Measurements from ENCODE around the gene TFDP1. TPM values are rescaled to one million over a fixed set of nuclear protein-coding genes. Genes with fewer than 3 reads are reported as not detected.

TFDP1 gene
- total RNA-seq, 1 donor from 2014 or later = 54.4 TPM

DNA sequence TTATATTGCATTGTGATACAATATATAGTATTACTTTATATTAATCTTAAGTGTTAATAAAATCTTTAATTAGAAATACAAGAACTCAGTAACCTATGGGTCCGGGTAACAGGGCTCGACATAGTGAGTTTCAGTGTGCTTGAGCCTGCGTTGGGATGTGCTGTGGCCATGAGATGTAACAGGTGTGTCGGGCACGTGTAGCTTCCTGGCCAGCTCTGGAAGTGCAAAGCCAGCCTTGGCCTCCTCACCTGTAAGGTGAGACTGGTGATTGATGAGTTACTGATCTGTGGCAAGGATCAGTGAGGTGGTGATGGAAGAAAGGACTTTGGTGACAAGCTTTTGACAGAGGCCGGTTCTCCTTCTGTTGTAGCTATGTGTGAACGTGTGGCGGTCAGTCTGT, 54.3 kb downstream of the TFDP1 start:
- peaks cover 1% of the 10 kb centered on the region for H3K36me3 ChIP-seq (ENCODE audit: control insufficient read depth, insufficient read depth, low read length)
- TF ChIP-seq, protein P1, sequence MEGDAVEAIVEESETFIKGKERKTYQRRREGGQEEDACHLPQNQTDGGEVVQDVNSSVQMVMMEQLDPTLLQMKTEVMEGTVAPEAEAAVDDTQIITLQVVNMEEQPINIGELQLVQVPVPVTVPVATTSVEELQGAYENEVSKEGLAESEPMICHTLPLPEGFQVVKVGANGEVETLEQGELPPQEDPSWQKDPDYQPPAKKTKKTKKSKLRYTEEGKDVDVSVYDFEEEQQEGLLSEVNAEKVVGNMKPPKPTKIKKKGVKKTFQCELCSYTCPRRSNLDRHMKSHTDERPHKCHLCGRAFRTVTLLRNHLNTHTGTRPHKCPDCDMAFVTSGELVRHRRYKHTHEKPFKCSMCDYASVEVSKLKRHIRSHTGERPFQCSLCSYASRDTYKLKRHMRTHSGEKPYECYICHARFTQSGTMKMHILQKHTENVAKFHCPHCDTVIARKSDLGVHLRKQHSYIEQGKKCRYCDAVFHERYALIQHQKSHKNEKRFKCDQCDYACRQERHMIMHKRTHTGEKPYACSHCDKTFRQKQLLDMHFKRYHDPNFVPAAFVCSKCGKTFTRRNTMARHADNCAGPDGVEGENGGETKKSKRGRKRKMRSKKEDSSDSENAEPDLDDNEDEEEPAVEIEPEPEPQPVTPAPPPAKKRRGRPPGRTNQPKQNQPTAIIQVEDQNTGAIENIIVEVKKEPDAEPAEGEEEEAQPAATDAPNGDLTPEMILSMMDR (IDR thresholded peaks at IDR 0.05; ENCODE audit: insufficient read depth, low read length, poor library complexity, severe bottlenecking) = no peak
- no peaks in the 10 kb centered on the region for H3K27me3 ChIP-seq (ENCODE audit: control insufficient read depth, insufficient read depth, low read length)
- no peak for DNase-seq (ENCODE audit: low read depth)
- H3K4me3 ChIP-seq (ENCODE audit: low read depth, low read length) = no peak overlapping the region

- Histone ChIP-seq H3K27me3 (ENCODE audit: control insufficient read depth, insufficient read depth, low read length) (no peaks in the 10 kb centered on the region), H3K36me3 (ENCODE audit: control insufficient read depth, insufficient read depth, low read length) (peaks cover 1% of the 10 kb centered on the region), H3K4me3 (ENCODE audit: low read depth, low read length) (no peak overlapping the region)
- DNase-seq (ENCODE audit: low read depth) = no peak
- TF ChIP-seq, protein P1 (IDR thresholded peaks at IDR 0.05; ENCODE audit: insufficient read depth, low read length, poor library complexity, severe bottlenecking) = no peak
Observed at GRCh38 chr13:113639616-113640262, 55.2 kb downstream of the TFDP1 start.

DNA sequence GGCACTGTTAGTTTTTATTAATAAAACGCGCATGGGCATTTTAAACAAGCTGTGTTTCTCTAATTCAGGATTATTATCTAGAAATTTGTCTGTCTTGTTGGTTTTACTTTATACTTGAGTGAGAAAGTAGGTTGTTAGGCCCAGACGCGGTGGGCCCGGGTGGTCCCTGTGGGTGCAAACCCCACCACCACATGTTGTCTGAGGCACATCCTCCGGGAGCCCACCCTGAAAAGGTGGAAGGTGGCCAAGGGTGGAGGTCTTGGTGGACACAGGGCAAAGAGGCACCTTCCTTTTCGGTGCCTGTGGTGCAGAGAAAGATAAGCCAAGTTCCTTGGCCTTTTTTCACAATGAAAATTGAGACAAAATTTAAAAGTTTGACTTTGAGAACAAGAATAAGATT, 56.9 kb downstream of the TFDP1 start:
- Histone ChIP-seq H3K4me3 (ENCODE audit: low read depth, low read length) (no peak overlapping the region), H3K36me3 (ENCODE audit: control insufficient read depth, insufficient read depth, low read length) (peaks cover 1% of the 10 kb centered on the region), H3K27me3 (ENCODE audit: control insufficient read depth, insufficient read depth, low read length) (no peaks in the 10 kb centered on the region)

GRCh38 chr13:113642563-113642962, 58.0 kb downstream of the TFDP1 start:
- TF ChIP-seq, protein P1 (IDR thresholded peaks at IDR 0.05; ENCODE audit: insufficient read depth, low read length, poor library complexity, severe bottlenecking) = no peak
- Histone ChIP-seq H3K36me3 (ENCODE audit: control insufficient read depth, insufficient read depth, low read length) (peaks cover 1% of the 10 kb centered on the region), H3K27me3 (ENCODE audit: control insufficient read depth, insufficient read depth, low read length) (no peaks in the 10 kb centered on the region), H3K4me3 (ENCODE audit: low read depth, low read length) (no peak overlapping the region)
- no peak for DNase-seq (ENCODE audit: low read depth)

More for the DNA sequence above, 56.9 kb downstream of the TFDP1 start:
- TF ChIP-seq, protein P1 (IDR thresholded peaks at IDR 0.05; ENCODE audit: insufficient read depth, low read length, poor library complexity, severe bottlenecking) = no peak
- no peak for DNase-seq (ENCODE audit: low read depth)

- Histone ChIP-seq H3K36me3 (ENCODE audit: control insufficient read depth, insufficient read depth, low read length) (peaks cover 1% of the 10 kb centered on the region), H3K27me3 (ENCODE audit: control insufficient read depth, insufficient read depth, low read length) (no peaks in the 10 kb centered on the region), H3K4me3 (ENCODE audit: low read depth, low read length) (no peak overlapping the region)
- peak; percentile 54 for DNase-seq (ENCODE audit: low read depth)
- TF ChIP-seq, protein P1 (IDR thresholded peaks at IDR 0.05; ENCODE audit: insufficient read depth, low read length, poor library complexity, severe bottlenecking) = no peak
Observed at GRCh38 chr13:113643593-113643992, 59.0 kb downstream of the TFDP1 start.

DNA sequence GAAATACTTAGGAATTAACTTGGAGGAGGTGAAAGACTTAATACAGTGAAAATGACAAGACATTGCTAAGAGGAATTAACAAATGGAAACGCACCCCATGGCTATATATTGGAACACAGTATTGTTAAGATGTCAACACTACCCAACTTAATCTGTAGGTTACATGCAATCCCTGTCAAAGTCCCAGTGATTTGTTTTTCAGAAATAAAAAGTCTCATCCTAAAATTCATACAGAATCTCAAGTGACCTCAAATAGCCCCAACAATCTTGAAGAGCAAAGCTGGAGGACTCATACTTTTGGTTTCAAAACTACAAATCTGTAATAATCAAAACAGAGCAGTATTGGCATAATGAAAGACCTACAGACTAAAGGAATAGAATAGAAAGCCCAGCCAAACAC, 60.2 kb downstream of the TFDP1 start:
- DNase-seq (ENCODE audit: low read depth) = no peak
- H3K36me3 ChIP-seq (ENCODE audit: control insufficient read depth, insufficient read depth, low read length) = no peaks in the 10 kb centered on the region
- no peaks in the 10 kb centered on the region for H3K27me3 ChIP-seq (ENCODE audit: control insufficient read depth, insufficient read depth, low read length)
- no peak overlapping the region for H3K4me3 ChIP-seq (ENCODE audit: low read depth, low read length)
- TF ChIP-seq, protein P1 (IDR thresholded peaks at IDR 0.05; ENCODE audit: insufficient read depth, low read length, poor library complexity, severe bottlenecking) = no peak

All from kidney epithelial cell (primary cell).